NCI-H2171 treated with DMSO at 0.1 percent for 48 hours (cell line): ENCODE results near the gene ATAD2B.

ENCODE experiments used
- DNase-seq: peaks from one replicate; lab custom pipeline; 2025; lab: John Stamatoyannopoulos, UW

Gene ATAD2B

GRCh38 chr2:23912054-23912453 lies 14.9 kb downstream of the ATAD2B start:
- no peak for DNase-seq

GRCh38 chr2:23905155-23905554 lies 21.8 kb downstream of the ATAD2B start:
- no peak for DNase-seq

GRCh38 chr2:23904692-23905091 lies 22.2 kb downstream of the ATAD2B start:
- no peak for DNase-seq

GRCh38 chr2:23904215-23904614 lies 22.7 kb downstream of the ATAD2B start:
- no peak for DNase-seq

GRCh38 chr2:23903034-23903433 lies 23.9 kb downstream of the ATAD2B start:
- no peak for DNase-seq

GRCh38 chr2:23901966-23902846 lies 24.7 kb downstream of the ATAD2B start:
- DNase-seq, result no peak

GRCh38 chr2:23900541-23901322 lies 26.2 kb downstream of the ATAD2B start:
- DNase-seq, result no peak

- no peak for DNase-seq
Measured at GRCh38 chr2:23900133-23900532, 26.8 kb downstream of the ATAD2B start.

GRCh38 chr2:23871206-23871605 lies 55.7 kb downstream of the ATAD2B start:
- DNase-seq, result no peak

GRCh38 chr2:23867449-23867848 lies 59.5 kb downstream of the ATAD2B start:
- DNase-seq, result no peak

GRCh38 chr2:23862716-23863426 lies 64.1 kb downstream of the ATAD2B start:
- peak; percentile 78 for DNase-seq

- DNase-seq, result no peak
Measured at GRCh38 chr2:23861952-23862351, 65.0 kb downstream of the ATAD2B start.

- DNase-seq, result no peak
Measured at GRCh38 chr2:23859983-23860382, 66.9 kb downstream of the ATAD2B start.

- no peak for DNase-seq
Measured at GRCh38 chr2:23859234-23859633, 67.7 kb downstream of the ATAD2B start.

GRCh38 chr2:23850564-23851256 lies 76.2 kb downstream of the ATAD2B start:
- no peak for DNase-seq

- DNase-seq, result no peak
Measured at GRCh38 chr2:23844905-23845304, 82.0 kb downstream of the ATAD2B start.

GRCh38 chr2:23843051-23843976 lies 83.6 kb downstream of the ATAD2B start:
- DNase-seq, result peak; percentile 61

- no peak for DNase-seq
Measured at GRCh38 chr2:23839919-23840578, 86.9 kb downstream of the ATAD2B start.

- no peak for DNase-seq
Measured at GRCh38 chr2:23838996-23839395, 87.9 kb downstream of the ATAD2B start.

GRCh38 chr2:23838581-23838980 lies 88.3 kb downstream of the ATAD2B start:
- DNase-seq, result no peak
